NCI-H128 (cell line): Measurements from ENCODE around the gene ISOC2.
"Not testable (repeated sequence)": the region's sequence is repeated elsewhere in the genome, so short reads cannot be mapped to it uniquely, and the experiment has no call there.

Experiments used
- DNase-seq: peaks from one replicate; lab custom pipeline; 2025; ENCODE audit not compliant: unreplicated experiment; lab: John Stamatoyannopoulos, UW

Gene ISOC2

GRCh38 chr19:55460670-55461258 lies 678 bp downstream of the ISOC2 start:
- no peak for DNase-seq

- DNase-seq: no peak
Observed at GRCh38 chr19:55459950-55460657, 1.3 kb downstream of the ISOC2 start.

- DNase-seq: no peak
Observed at GRCh38 chr19:55459551-55459949, 1.9 kb downstream of the ISOC2 start.

- DNase-seq: no peak
Observed at GRCh38 chr19:55457683-55458457, 3.6 kb downstream of the ISOC2 start.

- DNase-seq: no peak
Observed at GRCh38 chr19:55456347-55456746, 5.1 kb downstream of the ISOC2 start.

- no peak for DNase-seq
Observed at GRCh38 chr19:55455576-55456235, 5.7 kb downstream of the ISOC2 start.

GRCh38 chr19:55454787-55455243 lies 6.6 kb downstream of the ISOC2 start:
- no peak for DNase-seq

- no peak for DNase-seq
Observed at GRCh38 chr19:55453511-55454260, 7.8 kb downstream of the ISOC2 start.

GRCh38 chr19:55452749-55453346 lies 8.6 kb downstream of the ISOC2 start:
- DNase-seq: peak; percentile 74

- DNase-seq: no peak
Observed at GRCh38 chr19:55451965-55452748, 9.3 kb downstream of the ISOC2 start.

GRCh38 chr19:55451163-55451964 lies 10.1 kb downstream of the ISOC2 start:
- no peak for DNase-seq

GRCh38 chr19:55449469-55449868 lies 12.0 kb downstream of the ISOC2 start:
- no peak for DNase-seq

- DNase-seq: not testable (repeated sequence)
Observed at GRCh38 chr19:55448175-55448490, 13.3 kb downstream of the ISOC2 start.

GRCh38 chr19:55447421-55448174 lies 13.8 kb downstream of the ISOC2 start:
- DNase-seq: no peak

- no peak for DNase-seq
Observed at GRCh38 chr19:55446060-55446459, 15.4 kb downstream of the ISOC2 start.

GRCh38 chr19:55444646-55445045 lies 16.8 kb downstream of the ISOC2 start:
- DNase-seq: no peak

- no peak for DNase-seq
Observed at GRCh38 chr19:55443824-55444480, 17.5 kb downstream of the ISOC2 start.
